ENCODE data around the gene KAT6B. TPM values are rescaled to one million over a fixed set of nuclear protein-coding genes. Genes with fewer than 3 reads are reported as not detected.
"Not testable (repeated sequence)": the region's sequence is repeated elsewhere in the genome, so short reads cannot be mapped to it uniquely, and the experiment has no call there.

The KAT6B gene
- total RNA-seq, 1 experiment from 2014 or later = 14.9 TPM

- Histone ChIP-seq H3K36me3 (ENCODE audit: control insufficient read depth, insufficient read depth, low read length) (no peaks in the 10 kb centered on the region), H3K4me1 (peaks cover 1% of the 10 kb centered on the region; the same call in 1 of the 2 replicates), H3K9me3 (peaks cover 9% of the 10 kb centered on the region), H3K4me3 (ENCODE audit: low read depth, low read length) (no peak overlapping the region), H3K27me3 (replicated peaks; ENCODE audit: control insufficient read depth, insufficient read depth, low read length) (no peaks in the 10 kb centered on the region)
- ChIA-PET CTCF (no interaction called here), POLR2A (no interaction called here)
- no peak overlapping the region for H3K27ac Mint-ChIP-seq (ENCODE audit: unreplicated experiment)
- peaks cover 8% of the 10 kb centered on the region for H3K4me1 Mint-ChIP-seq (ENCODE audit: low read depth, unreplicated experiment)
- peaks cover 10% of the 10 kb centered on the region for H3K9me3 Mint-ChIP-seq (ENCODE audit: unreplicated experiment)
- H3K27me3 Mint-ChIP-seq (ENCODE audit: insufficient read depth, unreplicated experiment) = no peaks in the 10 kb centered on the region
- DNase-seq = no peak
- no peak overlapping the region for H3K4me3 Mint-ChIP-seq (ENCODE audit: unreplicated experiment)
- intact Hi-C loops (cut with micrococcal nuclease; ENCODE audit: unreplicated experiment) = no loop called here
- TF ChIP-seq, protein P1, sequence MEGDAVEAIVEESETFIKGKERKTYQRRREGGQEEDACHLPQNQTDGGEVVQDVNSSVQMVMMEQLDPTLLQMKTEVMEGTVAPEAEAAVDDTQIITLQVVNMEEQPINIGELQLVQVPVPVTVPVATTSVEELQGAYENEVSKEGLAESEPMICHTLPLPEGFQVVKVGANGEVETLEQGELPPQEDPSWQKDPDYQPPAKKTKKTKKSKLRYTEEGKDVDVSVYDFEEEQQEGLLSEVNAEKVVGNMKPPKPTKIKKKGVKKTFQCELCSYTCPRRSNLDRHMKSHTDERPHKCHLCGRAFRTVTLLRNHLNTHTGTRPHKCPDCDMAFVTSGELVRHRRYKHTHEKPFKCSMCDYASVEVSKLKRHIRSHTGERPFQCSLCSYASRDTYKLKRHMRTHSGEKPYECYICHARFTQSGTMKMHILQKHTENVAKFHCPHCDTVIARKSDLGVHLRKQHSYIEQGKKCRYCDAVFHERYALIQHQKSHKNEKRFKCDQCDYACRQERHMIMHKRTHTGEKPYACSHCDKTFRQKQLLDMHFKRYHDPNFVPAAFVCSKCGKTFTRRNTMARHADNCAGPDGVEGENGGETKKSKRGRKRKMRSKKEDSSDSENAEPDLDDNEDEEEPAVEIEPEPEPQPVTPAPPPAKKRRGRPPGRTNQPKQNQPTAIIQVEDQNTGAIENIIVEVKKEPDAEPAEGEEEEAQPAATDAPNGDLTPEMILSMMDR (IDR thresholded peaks at IDR 0.05; ENCODE audit: insufficient read depth in 1 of 2, low read depth in 1 of 2, low read length in 1 of 2, severe bottlenecking in 1 of 2, unreplicated experiment in 1 of 2) = no peak
- BruUV-seq (replicated peaks) = no TSS peak
- peaks cover 6% of the 10 kb centered on the region for H3K36me3 Mint-ChIP-seq (ENCODE audit: insufficient read depth, unreplicated experiment)
Observed at GRCh38 chr10:74917481-74918077, 91.2 kb downstream of the KAT6B start.

- peaks cover 10% of the 10 kb centered on the region for H3K9me3 Mint-ChIP-seq (ENCODE audit: unreplicated experiment)
- no peaks in the 10 kb centered on the region for H3K27me3 Mint-ChIP-seq (ENCODE audit: insufficient read depth, unreplicated experiment)
- no peaks in the 10 kb centered on the region for H3K36me3 ChIP-seq (ENCODE audit: control insufficient read depth, insufficient read depth, low read length)
- TF ChIP-seq, protein P1 (IDR thresholded peaks at IDR 0.05; ENCODE audit: insufficient read depth in 1 of 2, low read depth in 1 of 2, low read length in 1 of 2, severe bottlenecking in 1 of 2, unreplicated experiment in 1 of 2) = no peak
- H3K4me3 Mint-ChIP-seq (ENCODE audit: unreplicated experiment) = no peak overlapping the region
- CTCF ChIA-PET = no interaction called here
- DNase-seq = no peak
- POLR2A ChIA-PET = no interaction called here
- no TSS peak for BruUV-seq (replicated peaks)
- intact Hi-C loops (cut with micrococcal nuclease; ENCODE audit: unreplicated experiment) = no loop called here
- no peak overlapping the region for H3K4me3 ChIP-seq (ENCODE audit: low read depth, low read length)
- peaks cover 9% of the 10 kb centered on the region for H3K9me3 ChIP-seq
- peaks cover 23% of the 10 kb centered on the region for H3K4me1 Mint-ChIP-seq (ENCODE audit: low read depth, unreplicated experiment)
- H3K27me3 ChIP-seq (replicated peaks; ENCODE audit: control insufficient read depth, insufficient read depth, low read length) = no peaks in the 10 kb centered on the region
- peaks cover 22% of the 10 kb centered on the region for H3K4me1 ChIP-seq
- H3K36me3 Mint-ChIP-seq (ENCODE audit: insufficient read depth, unreplicated experiment) = peaks cover 6% of the 10 kb centered on the region
- H3K27ac Mint-ChIP-seq (ENCODE audit: unreplicated experiment) = no peak overlapping the region
Observed at GRCh38 chr10:74919671-74920070, 93.3 kb downstream of the KAT6B start.

DNA sequence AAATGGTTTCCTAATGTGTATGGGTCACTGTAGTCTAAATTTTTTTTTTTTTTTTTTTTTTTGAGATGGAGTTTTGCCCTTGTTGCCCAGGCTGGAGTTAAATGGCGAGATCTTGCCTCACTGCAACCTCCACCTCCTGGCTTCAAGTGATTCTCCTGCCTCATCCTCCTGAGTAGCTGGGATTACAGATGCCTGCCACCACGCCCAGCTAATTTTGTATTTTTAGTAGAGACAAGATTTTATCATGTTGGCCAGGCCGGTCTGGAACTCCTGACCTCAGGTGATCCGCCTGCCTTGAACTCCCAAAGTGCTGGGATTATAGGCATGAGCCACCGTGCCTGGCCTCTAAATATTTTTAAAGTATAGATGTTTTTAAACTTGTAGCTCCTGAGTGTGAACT lies 94.7 kb downstream of the KAT6B start:
- H3K36me3 ChIP-seq (ENCODE audit: control insufficient read depth, insufficient read depth, low read length); H3K27me3 ChIP-seq (replicated peaks; ENCODE audit: control insufficient read depth, insufficient read depth, low read length); intact Hi-C loops (cut with micrococcal nuclease; ENCODE audit: unreplicated experiment); H3K27me3 Mint-ChIP-seq (ENCODE audit: insufficient read depth, unreplicated experiment); H3K9me3 ChIP-seq; DNase-seq; POLR2A ChIA-PET; H3K27ac Mint-ChIP-seq (ENCODE audit: unreplicated experiment); H3K36me3 Mint-ChIP-seq (ENCODE audit: insufficient read depth, unreplicated experiment); H3K4me3 Mint-ChIP-seq (ENCODE audit: unreplicated experiment); H3K4me3 ChIP-seq (ENCODE audit: low read depth, low read length); BruUV-seq (replicated peaks); CTCF ChIA-PET; H3K9me3 Mint-ChIP-seq (ENCODE audit: unreplicated experiment): not testable (repeated sequence)
- peaks cover 22% of the 10 kb centered on the region for H3K4me1 ChIP-seq
- H3K4me1 Mint-ChIP-seq (ENCODE audit: low read depth, unreplicated experiment) = peaks cover 23% of the 10 kb centered on the region

GRCh38 chr10:74921744-74922143 lies 95.3 kb downstream of the KAT6B start:
- ChIA-PET CTCF (no interaction called here), POLR2A (no interaction called here)
- Mint-ChIP-seq H3K4me3 (ENCODE audit: unreplicated experiment) (no peak overlapping the region), H3K27ac (ENCODE audit: unreplicated experiment) (no peak overlapping the region), H3K9me3 (ENCODE audit: unreplicated experiment) (peaks cover 10% of the 10 kb centered on the region), H3K4me1 (ENCODE audit: low read depth, unreplicated experiment) (peaks cover 23% of the 10 kb centered on the region), H3K36me3 (ENCODE audit: insufficient read depth, unreplicated experiment) (peaks cover 6% of the 10 kb centered on the region), H3K27me3 (ENCODE audit: insufficient read depth, unreplicated experiment) (no peaks in the 10 kb centered on the region)
- Histone ChIP-seq H3K36me3 (ENCODE audit: control insufficient read depth, insufficient read depth, low read length) (no peaks in the 10 kb centered on the region), H3K9me3 (peaks cover 9% of the 10 kb centered on the region), H3K4me1 (peaks cover 22% of the 10 kb centered on the region), H3K4me3 (ENCODE audit: low read depth, low read length) (no peak overlapping the region), H3K27me3 (replicated peaks; ENCODE audit: control insufficient read depth, insufficient read depth, low read length) (no peaks in the 10 kb centered on the region)
- TF ChIP-seq, protein P1 (IDR thresholded peaks at IDR 0.05; ENCODE audit: insufficient read depth in 1 of 2, low read depth in 1 of 2, low read length in 1 of 2, severe bottlenecking in 1 of 2, unreplicated experiment in 1 of 2) = no peak
- no TSS peak for BruUV-seq (replicated peaks)
- DNase-seq = no peak
- intact Hi-C loops (cut with micrococcal nuclease; ENCODE audit: unreplicated experiment) = no loop called here
